SKM-1 (cell line): ENCODE results near the gene ERGIC3.
A peak's percentile ranks its signal among the peaks of the same experiment; 100 is the strongest.

ENCODE experiments used
- DNase-seq: peaks from one replicate; lab custom pipeline; 2025; ENCODE audit not compliant: unreplicated experiment; lab: John Stamatoyannopoulos, UW

Gene ERGIC3

GRCh38 chr20:35541783-35542662 lies at the start of gene ERGIC3:
TSS of gene ERGIC3 (plus strand) at chr20:35542078. CDS start at chr20:35542098, 20 bp downstream.
- peak; percentile 90 for DNase-seq

GRCh38 chr20:35492352-35492751 lies 49.5 kb upstream of the ERGIC3 start:
- DNase-seq: no peak

- DNase-seq: no peak
These were observed 45.4 kb upstream of the ERGIC3 start for GRCh38 chr20:35496481-35496880.

- no peak for DNase-seq
These were observed 44.6 kb upstream of the ERGIC3 start for GRCh38 chr20:35497320-35497719.

- DNase-seq: no peak
These were observed 44.1 kb upstream of the ERGIC3 start for GRCh38 chr20:35497780-35498189.

GRCh38 chr20:35499271-35499670 lies 42.6 kb upstream of the ERGIC3 start:
- DNase-seq: no peak

GRCh38 chr20:35502352-35502751 lies 39.5 kb upstream of the ERGIC3 start:
- DNase-seq: peak; percentile 48

- no peak for DNase-seq
These were observed 38.6 kb upstream of the ERGIC3 start for GRCh38 chr20:35503281-35503680.

- no peak for DNase-seq
These were observed 37.9 kb upstream of the ERGIC3 start for GRCh38 chr20:35503841-35504561.

GRCh38 chr20:35504751-35505150 lies 37.1 kb upstream of the ERGIC3 start:
- DNase-seq: no peak

- no peak for DNase-seq
These were observed 35.7 kb upstream of the ERGIC3 start for GRCh38 chr20:35506179-35506578.

- DNase-seq: no peak
These were observed 34.8 kb upstream of the ERGIC3 start for GRCh38 chr20:35506872-35507638.

GRCh38 chr20:35508493-35509218 lies 33.2 kb upstream of the ERGIC3 start:
- DNase-seq: no peak

- no peak for DNase-seq
These were observed 30.7 kb upstream of the ERGIC3 start for GRCh38 chr20:35510951-35511735.

- DNase-seq: no peak
These were observed 30.0 kb upstream of the ERGIC3 start for GRCh38 chr20:35511814-35512420.

GRCh38 chr20:35514371-35514932 lies 27.4 kb upstream of the ERGIC3 start:
- no peak for DNase-seq

- no peak for DNase-seq
These were observed 26.5 kb upstream of the ERGIC3 start for GRCh38 chr20:35515341-35515740.

- DNase-seq: no peak
These were observed 25.8 kb upstream of the ERGIC3 start for GRCh38 chr20:35515949-35516645.

- no peak for DNase-seq
These were observed 24.8 kb upstream of the ERGIC3 start for GRCh38 chr20:35517125-35517524.
